Measurements from ENCODE around the gene NAV3. TPM values are rescaled to one million over a fixed set of nuclear protein-coding genes. Genes with fewer than 3 reads are reported as not detected.

NAV3 gene
- total RNA-seq, 2 experiments from 2014 or later: not detected

DNA sequence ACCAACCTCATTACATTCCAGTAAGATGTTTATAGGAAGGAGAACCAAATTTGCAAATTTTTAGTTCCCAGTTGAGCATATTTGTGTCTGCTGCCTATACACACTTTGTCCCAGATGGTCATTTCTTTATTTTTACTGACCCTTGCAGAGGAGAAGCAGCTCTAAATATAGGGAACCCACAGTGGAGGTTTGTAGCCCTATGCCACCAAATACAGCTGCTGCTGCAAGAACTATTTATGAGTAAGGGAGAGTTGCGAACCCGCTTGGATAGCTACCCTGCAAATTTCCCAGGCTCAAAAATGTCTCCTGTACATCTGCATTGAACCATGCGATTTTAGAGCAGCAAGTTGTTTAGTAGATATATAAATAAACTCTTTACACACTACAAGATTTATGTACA lies 48.2 kb downstream of the NAV3 start:
- intact Hi-C loops (cut with DNase I, micrococcal nuclease): no loop called here
- H3K9me3 ChIP-seq (ENCODE audit: control insufficient read depth in 1 of 2, insufficient read depth in 1 of 2, low read length in 2 of 2): peaks cover 0 to 4% of the 10 kb centered on the region in 2 experiments
- CTCF ChIA-PET: no interaction called here
- no peak overlapping the region for H3K27ac ChIP-seq (ENCODE audit: low read depth in 1 of 2, low read length in 2 of 2)
- H3K4me3 ChIP-seq (ENCODE audit: low read length): no peak overlapping the region
- H3K27me3 ChIP-seq (ENCODE audit: control insufficient read depth in 1 of 2, insufficient read depth in 2 of 2, low read length in 2 of 2): no peaks in the 10 kb centered on the region
- no peaks in the 10 kb centered on the region for H3K27me3 Mint-ChIP-seq
- H3K4me3 Mint-ChIP-seq: no peak overlapping the region
- H3K27ac Mint-ChIP-seq: no peak overlapping the region
- no peak for ATAC-seq (ENCODE audit: poor library complexity)
- H3K9me3 Mint-ChIP-seq: no peaks in the 10 kb centered on the region
- H3K4me1 ChIP-seq (ENCODE audit: insufficient read depth, low read length): no peaks in the 10 kb centered on the region
- no peaks in the 10 kb centered on the region for H3K4me1 Mint-ChIP-seq (ENCODE audit: low read depth)
- H3K36me3 Mint-ChIP-seq (ENCODE audit: low read depth): no peaks in the 10 kb centered on the region
- POLR2A ChIA-PET: no interaction called here
- TF ChIP-seq CTCF (IDR thresholded peaks at IDR 0.05): no peak
- DNase-seq: no peak
- no peaks in the 10 kb centered on the region for H3K36me3 ChIP-seq (ENCODE audit: insufficient read depth, low read length)

DNA sequence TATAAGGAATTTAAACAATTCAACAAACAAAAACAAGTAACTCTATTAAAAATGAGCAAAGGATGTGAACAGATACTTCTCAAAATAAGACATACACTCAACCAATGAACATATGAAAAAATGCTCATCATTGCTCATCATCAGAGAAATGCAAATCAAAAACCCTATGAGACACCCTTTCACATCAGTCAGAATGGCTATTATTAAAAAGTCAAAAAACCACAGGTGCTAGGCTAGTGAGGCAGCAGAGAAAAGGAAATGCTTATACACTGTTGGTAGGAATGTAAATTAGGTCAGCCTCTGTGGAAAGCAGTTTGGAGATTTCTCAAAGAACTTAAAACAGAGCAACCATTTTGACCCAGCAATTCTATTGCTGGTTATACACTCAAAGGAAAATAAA lies 52.0 kb downstream of the NAV3 start:
- H3K36me3 Mint-ChIP-seq (ENCODE audit: low read depth): no peaks in the 10 kb centered on the region
- POLR2A ChIA-PET: no interaction called here
- H3K27me3 Mint-ChIP-seq: no peaks in the 10 kb centered on the region
- H3K27ac Mint-ChIP-seq: no peak overlapping the region
- Histone ChIP-seq H3K27me3 (ENCODE audit: control insufficient read depth in 1 of 2, insufficient read depth in 2 of 2, low read length in 2 of 2) (no peaks in the 10 kb centered on the region), H3K4me1 (ENCODE audit: insufficient read depth, low read length) (no peaks in the 10 kb centered on the region), H3K27ac (ENCODE audit: low read depth in 1 of 2, low read length in 2 of 2) (no peak overlapping the region), H3K36me3 (ENCODE audit: insufficient read depth, low read length) (no peaks in the 10 kb centered on the region), H3K9me3 (ENCODE audit: control insufficient read depth in 1 of 2, insufficient read depth in 1 of 2, low read length in 2 of 2) (peaks cover 0 to 4% of the 10 kb centered on the region in 2 experiments), H3K4me3 (ENCODE audit: low read length) (no peak overlapping the region)
- CTCF ChIA-PET: no interaction called here
- ATAC-seq (ENCODE audit: poor library complexity): no peak
- DNase-seq: no peak
- H3K4me3 Mint-ChIP-seq: no peak overlapping the region
- no peaks in the 10 kb centered on the region for H3K4me1 Mint-ChIP-seq (ENCODE audit: low read depth)
- peaks cover 4% of the 10 kb centered on the region for H3K9me3 Mint-ChIP-seq
- intact Hi-C loops (cut with DNase I, micrococcal nuclease): no loop called here
- no peak for TF ChIP-seq CTCF (IDR thresholded peaks at IDR 0.05)

GRCh38 chr12:77888611-77889010 lies 57.9 kb downstream of the NAV3 start:
- H3K4me3 Mint-ChIP-seq: no peak overlapping the region
- H3K36me3 Mint-ChIP-seq (ENCODE audit: low read depth): no peaks in the 10 kb centered on the region
- Histone ChIP-seq H3K36me3 (ENCODE audit: insufficient read depth, low read length) (no peaks in the 10 kb centered on the region), H3K4me1 (ENCODE audit: insufficient read depth, low read length) (no peaks in the 10 kb centered on the region), H3K27ac (ENCODE audit: low read depth in 1 of 2, low read length in 2 of 2) (no peak overlapping the region), H3K4me3 (ENCODE audit: low read length) (no peak overlapping the region), H3K27me3 (ENCODE audit: control insufficient read depth in 1 of 2, insufficient read depth in 2 of 2, low read length in 2 of 2) (no peaks in the 10 kb centered on the region), H3K9me3 (ENCODE audit: control insufficient read depth in 1 of 2, insufficient read depth in 1 of 2, low read length in 2 of 2) (no peaks in the 10 kb centered on the region)
- intact Hi-C loops (cut with DNase I, micrococcal nuclease): no loop called here
- ChIA-PET CTCF (no interaction called here), POLR2A (no interaction called here)
- ATAC-seq (ENCODE audit: poor library complexity): no peak
- TF ChIP-seq CTCF (IDR thresholded peaks at IDR 0.05): no peak
- peaks cover 9% of the 10 kb centered on the region for H3K9me3 Mint-ChIP-seq
- H3K27ac Mint-ChIP-seq: no peak overlapping the region
- no peaks in the 10 kb centered on the region for H3K27me3 Mint-ChIP-seq
- no peak for DNase-seq
- no peaks in the 10 kb centered on the region for H3K4me1 Mint-ChIP-seq (ENCODE audit: low read depth)
